ENCODE data around the gene SNX8. TPM values are rescaled to one million over a fixed set of nuclear protein-coding genes. Genes with fewer than 3 reads are reported as not detected.

Gene SNX8
- total and polyA plus RNA-seq, 2 of the 4 experiments (the other 2 are of a cell fraction) = 7.7 to 55.9 TPM

DNA sequence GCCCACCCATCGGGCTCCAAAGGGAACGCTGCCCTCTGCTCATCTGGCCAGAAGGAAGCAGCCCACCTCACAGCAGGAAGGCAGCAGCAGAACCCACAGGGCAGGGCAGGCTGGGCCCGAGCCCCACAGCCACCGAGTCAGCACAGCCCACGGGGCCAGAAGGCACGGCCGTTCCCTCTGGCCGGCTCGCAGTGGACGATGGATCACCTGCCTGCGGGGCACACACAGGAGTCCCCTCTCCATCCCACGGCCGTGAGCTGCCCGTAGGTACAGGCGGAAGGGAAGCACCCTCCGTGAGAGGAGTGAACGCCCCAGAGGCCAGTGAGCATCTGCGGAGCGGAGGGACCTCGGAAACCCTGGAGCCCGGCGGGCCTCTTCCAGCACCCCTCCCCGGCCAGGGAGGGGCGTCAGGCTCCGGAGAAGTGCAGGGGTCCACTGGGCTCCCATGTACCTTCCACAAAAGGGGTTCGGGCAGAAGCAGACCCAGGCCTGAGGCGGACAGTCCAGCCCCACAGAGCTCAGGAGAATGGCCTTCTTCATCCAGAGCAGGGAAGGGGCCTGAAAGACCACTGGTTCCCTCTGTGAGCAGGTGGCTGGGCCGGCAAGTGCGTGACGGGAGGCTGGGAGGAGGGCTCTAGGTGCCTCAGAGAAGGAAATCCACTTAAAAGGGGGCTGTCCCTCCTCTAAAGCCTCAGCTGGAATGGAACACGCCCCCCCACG, 60.6 kb downstream of the SNX8 start:
- 92% methylated on average over 7 of the region's 32 CpGs; no CpG with 5 or more reads in 1 of the 2 experiments for WGBS, 2 experiments (ENCODE audit: extremely low coverage in 2 of 2, insufficient read length in 1 of 2)
- H3K4me1 ChIP-seq (ENCODE audit: control insufficient read depth, insufficient read depth, low read length) = peaks cover 11% of the 10 kb centered on the region
- no peak overlapping the region for H2AK5ac ChIP-seq (ENCODE audit: low read depth, low read length)
- no peaks in the 10 kb centered on the region; the same call in 1 of the 2 replicates for H4K20me1 ChIP-seq (ENCODE audit: insufficient read depth, low read length)
- H3K27me3 ChIP-seq (ENCODE audit: control insufficient read depth, insufficient read depth, low read length) = no peaks in the 10 kb centered on the region
- H2AK9ac ChIP-seq (replicated peaks; ENCODE audit: low read depth, low read length, poor library complexity) = peak overlapping the region; percentile 65
- no peak overlapping the region for H3K23ac ChIP-seq (ENCODE audit: low read depth, low read length)
- peaks cover 13% of the 10 kb centered on the region for H3K9me1 ChIP-seq (ENCODE audit: insufficient read depth, low read length)
- H4K5ac ChIP-seq (ENCODE audit: low read depth, low read length) = no peak overlapping the region
- dilution Hi-C loops (cut with HindIII; ENCODE audit: low sequenced_read_pairs, unreplicated experiment) (no loop called here), in situ Hi-C loops (cut with MboI; ENCODE audit: low sequenced_read_pairs) (no loop called here), intact Hi-C loops (cut with micrococcal nuclease) (no loop called here)
- H3K9ac ChIP-seq (ENCODE audit: low read depth, low read length) = no peak overlapping the region
- H2BK20ac ChIP-seq (ENCODE audit: low read depth, low read length) = no peak overlapping the region
- no peak overlapping the region for H3K14ac ChIP-seq (replicated peaks; ENCODE audit: low read depth, low read length)
- H3K56ac ChIP-seq (ENCODE audit: extremely low read depth, insufficient read depth, low read length) = no peak overlapping the region
- TF ChIP-seq, protein P1, sequence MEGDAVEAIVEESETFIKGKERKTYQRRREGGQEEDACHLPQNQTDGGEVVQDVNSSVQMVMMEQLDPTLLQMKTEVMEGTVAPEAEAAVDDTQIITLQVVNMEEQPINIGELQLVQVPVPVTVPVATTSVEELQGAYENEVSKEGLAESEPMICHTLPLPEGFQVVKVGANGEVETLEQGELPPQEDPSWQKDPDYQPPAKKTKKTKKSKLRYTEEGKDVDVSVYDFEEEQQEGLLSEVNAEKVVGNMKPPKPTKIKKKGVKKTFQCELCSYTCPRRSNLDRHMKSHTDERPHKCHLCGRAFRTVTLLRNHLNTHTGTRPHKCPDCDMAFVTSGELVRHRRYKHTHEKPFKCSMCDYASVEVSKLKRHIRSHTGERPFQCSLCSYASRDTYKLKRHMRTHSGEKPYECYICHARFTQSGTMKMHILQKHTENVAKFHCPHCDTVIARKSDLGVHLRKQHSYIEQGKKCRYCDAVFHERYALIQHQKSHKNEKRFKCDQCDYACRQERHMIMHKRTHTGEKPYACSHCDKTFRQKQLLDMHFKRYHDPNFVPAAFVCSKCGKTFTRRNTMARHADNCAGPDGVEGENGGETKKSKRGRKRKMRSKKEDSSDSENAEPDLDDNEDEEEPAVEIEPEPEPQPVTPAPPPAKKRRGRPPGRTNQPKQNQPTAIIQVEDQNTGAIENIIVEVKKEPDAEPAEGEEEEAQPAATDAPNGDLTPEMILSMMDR (conservative IDR thresholded peaks at IDR 0.05; ENCODE audit: low read depth, low read length) = no peak
- TF ChIP-seq CEBPB (IDR thresholded peaks at IDR 0.05; ENCODE audit: low read depth, low read length) = no peak
- H3K4me3 ChIP-seq (ENCODE audit: insufficient read depth, low read depth, low read length) = no peak overlapping the region
- no peak overlapping the region for H4K8ac ChIP-seq (ENCODE audit: low read depth in 2 of 2, low read length in 2 of 2)
- no peak overlapping the region for H4K91ac ChIP-seq (ENCODE audit: insufficient read depth, low read depth, low read length)
- H3K36me3 ChIP-seq (ENCODE audit: control insufficient read depth, insufficient read depth, low read length) = peaks cover 23% of the 10 kb centered on the region
- peak overlapping the region; percentile 63 for H2AFZ ChIP-seq (replicated peaks; ENCODE audit: low read length, poor library complexity)
- ChIA-PET CTCF (no interaction called here), POLR2A (ENCODE audit: unreplicated experiment) (no interaction called here)
- DNase-seq = no peak
- BruUV-seq (replicated peaks) = no TSS peak
- H3K79me1 ChIP-seq (ENCODE audit: low read depth in 1 of 2, low read length in 2 of 2) = peaks cover 0 to 26% of the 10 kb centered on the region in 2 experiments; a peak in 2 of 4 replicates
- H3K4ac ChIP-seq (ENCODE audit: low read depth, low read length) = no peak overlapping the region
- H3K4me2 ChIP-seq (ENCODE audit: low read depth, low read length) = no peak overlapping the region
- no peak for ATAC-seq (ENCODE audit: low read depth)
- H2BK5ac ChIP-seq (ENCODE audit: low read depth, low read length, poor library complexity, severe bottlenecking) = no peak overlapping the region
- H2BK120ac ChIP-seq (ENCODE audit: low read depth, low read length) = no peak overlapping the region
- no peaks in the 10 kb centered on the region for H3K9me3 ChIP-seq (ENCODE audit: control insufficient read depth, insufficient read depth, low read length)
- no peak overlapping the region for H3K18ac ChIP-seq (ENCODE audit: low read depth, low read length)
- H2BK15ac ChIP-seq (ENCODE audit: low read depth, low read length) = no peak overlapping the region
- no peak overlapping the region for H3K27ac ChIP-seq (ENCODE audit: insufficient read depth, low read length)

All from IMR-90 (cell line).